Immature natural killer cell (primary cell): ENCODE results near the gene DRD4. TPM values are rescaled to one million over a fixed set of nuclear protein-coding genes. Genes with fewer than 3 reads are reported as not detected.

Experiments used
- DNase-seq, 3 donors: peaks; one replicate each; pipeline ENCODE4 v3.0.0; 2022; ENCODE audit warnings: mixed read lengths in 1 of 3
- H3K27ac Mint-ChIP-seq, 6 donors: one replicate each; pipeline ENCODE4 v1.8.0; 2020; ENCODE audit warnings: mixed read lengths in 6 of 6, mild to moderate bottlenecking in 5 of 6, inconsistent platforms in 4 of 6, moderate library complexity in 3 of 6
- H3K27me3 Mint-ChIP-seq, 3 donors: one replicate each; pipeline ENCODE4 v1.8.0; 2020 to 2021; ENCODE audit warnings: low read depth in 3 of 3, mild to moderate bottlenecking in 3 of 3, mixed read lengths in 3 of 3, moderate library complexity in 3 of 3, inconsistent platforms in 1 of 3
- H3K36me3 Mint-ChIP-seq, 3 donors: one replicate each; pipeline ENCODE4 v1.8.0; 2020; ENCODE audit warnings: mixed read lengths in 3 of 3, inconsistent platforms in 2 of 3, mild to moderate bottlenecking in 2 of 3
- H3K4me1 Mint-ChIP-seq, 2 donors: one replicate each; pipeline ENCODE4 v1.8.0; 2020; ENCODE audit warnings: inconsistent platforms in 2 of 2, mild to moderate bottlenecking in 2 of 2, mixed read lengths in 2 of 2, moderate library complexity in 1 of 2
- H3K4me3 Mint-ChIP-seq, 5 donors: one replicate each; pipeline ENCODE4 v1.8.0; 2020; ENCODE audit warnings: mild to moderate bottlenecking in 5 of 5, mixed read lengths in 5 of 5, inconsistent platforms in 3 of 5, moderate library complexity in 3 of 5
- H3K9me3 Mint-ChIP-seq, 6 donors: one replicate each; pipeline ENCODE4 v1.8.0; 2020; ENCODE audit warnings: mild to moderate bottlenecking in 6 of 6, mixed read lengths in 6 of 6, inconsistent platforms in 4 of 6, moderate library complexity in 3 of 6
- polyA plus RNA-seq, 3 donors: library from polyadenylated mRNA; unstranded; fragments of 300-500 nt; fragmentation: Illumina TruSeq; gene quantifications; one replicate each; pipeline ENCODE4 v1.2.3, GENCODE V29; 2021

DRD4 gene
- polyA plus RNA-seq, 3 donors from 2014 or later = not detected

DNA sequence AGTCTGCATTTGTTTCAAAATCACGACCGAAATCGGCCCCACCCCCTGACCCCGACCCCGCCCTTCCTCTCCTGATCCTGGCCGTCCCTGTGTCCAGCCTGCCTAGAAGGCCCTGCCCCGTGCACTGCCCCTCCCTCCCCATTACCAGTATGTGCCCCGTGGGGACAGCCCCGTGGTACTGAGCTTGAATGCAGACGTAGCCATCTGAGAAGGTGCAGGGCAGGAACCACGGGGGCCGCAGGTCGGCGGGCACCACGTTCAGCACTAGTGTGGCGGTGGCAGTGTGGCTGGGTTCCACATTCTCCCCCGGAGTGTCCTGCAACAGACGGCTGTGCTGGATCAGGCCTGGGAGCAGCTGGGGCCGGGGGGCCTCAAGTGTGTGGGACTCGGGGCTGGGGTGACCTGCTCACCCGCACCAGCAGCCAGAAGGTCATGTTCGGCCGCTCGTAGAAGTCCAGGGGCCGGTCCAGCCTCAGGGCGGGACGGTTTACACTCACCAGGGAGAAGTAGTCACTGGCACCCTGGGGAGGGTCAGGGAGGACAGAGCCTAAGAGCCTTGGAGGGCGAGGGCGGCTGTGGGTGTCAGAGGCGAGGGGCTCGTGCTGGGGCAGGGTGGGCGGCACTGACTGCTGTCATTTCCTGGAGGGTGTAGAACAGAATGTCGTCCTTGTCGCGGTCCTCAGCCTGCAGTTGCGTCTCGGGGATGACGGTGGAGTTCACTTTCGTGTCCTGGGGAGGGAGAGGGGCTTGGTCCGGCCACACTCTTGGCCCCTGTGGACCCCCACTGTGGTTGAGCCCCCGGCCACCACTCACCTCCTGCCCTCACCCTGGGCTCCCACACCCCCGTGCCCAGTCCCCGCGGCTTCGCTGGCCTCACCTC, 15.9 kb upstream of the DRD4 start:
- no peak overlapping the region for H3K4me3 Mint-ChIP-seq
- H3K27me3 Mint-ChIP-seq = peaks cover 0 to 4% (median 3%) of the 10 kb centered on the region in 3 donors
- no peak overlapping the region for H3K27ac Mint-ChIP-seq
- H3K4me1 Mint-ChIP-seq = peaks cover 3 to 6% of the 10 kb centered on the region in 2 donors
- H3K9me3 Mint-ChIP-seq = no peaks in the 10 kb centered on the region
- H3K36me3 Mint-ChIP-seq = no peaks in the 10 kb centered on the region
- DNase-seq = no peak

DNA sequence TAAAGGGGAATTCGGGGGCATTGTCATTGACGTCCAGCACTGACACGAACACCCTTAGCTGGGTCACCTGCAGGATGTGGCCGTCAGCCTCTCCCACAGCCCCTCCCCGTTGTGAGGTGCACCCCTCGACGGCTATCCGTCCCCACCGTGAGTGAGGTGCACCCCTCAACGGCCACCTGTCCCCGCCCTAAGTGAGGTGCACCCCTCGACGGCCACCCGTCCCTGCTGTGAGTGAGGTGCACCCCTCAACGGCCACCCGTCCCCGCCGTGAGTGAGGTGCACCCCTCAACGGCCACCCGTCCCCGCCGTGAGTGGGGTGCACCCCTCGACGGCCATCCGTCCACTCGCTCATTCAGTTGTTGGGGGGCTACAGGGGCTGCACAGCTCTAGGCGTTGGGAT, 15.2 kb upstream of the DRD4 start:
- Mint-ChIP-seq H3K4me3 (no peak overlapping the region), H3K27ac (no peak overlapping the region)

GRCh38 chr11:623349-623869, 13.7 kb upstream of the DRD4 start:
- H3K27ac Mint-ChIP-seq = peak overlapping the region in 1 of 6 donors; percentile 40
- H3K27me3 Mint-ChIP-seq = peaks cover 3 to 10% (median 8%) of the 10 kb centered on the region in 3 donors
- H3K9me3 Mint-ChIP-seq = peaks cover 0 to 2% (median 0%) of the 10 kb centered on the region in 6 donors

More for the DNA sequence above, 15.2 kb upstream of the DRD4 start:
- Mint-ChIP-seq H3K4me1 (no peaks in the 10 kb centered on the region), H3K27me3 (peaks cover 0 to 3% (median under 1%) of the 10 kb centered on the region in 3 donors), H3K9me3 (no peaks in the 10 kb centered on the region), H3K36me3 (no peaks in the 10 kb centered on the region)
- DNase-seq = no peak

DNA sequence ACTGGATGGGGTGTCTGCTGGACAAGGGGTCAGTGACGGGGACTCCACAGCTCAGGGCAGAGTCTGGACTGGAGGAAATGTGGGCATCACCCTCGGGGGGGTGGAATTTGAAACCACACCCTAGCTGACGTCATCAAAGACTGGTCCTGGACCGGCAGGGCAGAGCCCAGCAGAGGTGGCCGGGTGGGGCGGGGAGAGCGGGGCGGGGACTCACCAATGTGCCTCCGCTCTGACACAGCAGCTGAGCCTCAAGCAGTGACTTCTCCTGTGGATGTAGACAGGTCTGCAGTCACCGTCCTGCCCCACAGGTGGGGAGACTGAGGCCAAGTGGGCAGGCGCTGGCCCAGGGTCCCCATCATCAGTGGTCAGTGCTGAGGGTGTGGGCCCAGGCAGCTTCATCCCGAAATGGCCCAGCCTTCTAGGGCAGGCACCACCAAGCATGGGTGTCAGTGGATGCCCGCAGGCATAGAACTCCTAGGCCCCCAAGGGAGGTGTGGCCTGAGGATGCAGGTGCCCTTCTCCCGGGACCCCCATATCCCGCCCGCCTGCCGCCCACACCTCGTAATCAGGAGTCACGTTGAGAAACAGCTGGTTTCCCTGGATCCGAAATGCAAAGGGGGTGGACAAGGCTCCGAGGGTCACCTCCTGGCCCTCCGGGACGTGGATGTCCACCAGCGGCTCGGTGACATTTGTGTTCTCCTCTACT, 12.9 kb upstream of the DRD4 start:
- DNase-seq = no peak
- Mint-ChIP-seq H3K4me1 (peaks cover 13 to 16% of the 10 kb centered on the region in 2 donors), H3K9me3 (peaks cover 0 to 2% (median 0%) of the 10 kb centered on the region in 6 donors), H3K4me3 (no peak overlapping the region), H3K36me3 (peaks cover 0 to 3% (median 0%) of the 10 kb centered on the region in 3 donors), H3K27ac (no peak overlapping the region), H3K27me3 (peaks cover 7 to 16% (median 13%) of the 10 kb centered on the region in 3 donors)

More at GRCh38 chr11:623349-623869, 13.7 kb upstream of the DRD4 start:
- peaks cover 6 to 9% of the 10 kb centered on the region in 2 donors for H3K4me1 Mint-ChIP-seq
- H3K36me3 Mint-ChIP-seq = peaks cover 0 to under 1% (median 0%) of the 10 kb centered on the region in 3 donors
- H3K4me3 Mint-ChIP-seq = no peak overlapping the region
- no peak for DNase-seq

- Mint-ChIP-seq H3K36me3 (peaks cover 0 to 3% (median 0%) of the 10 kb centered on the region in 3 donors), H3K4me3 (no peak within 1 kb of the TSS), H3K27ac (no peak within 1 kb of the TSS), H3K27me3 (peaks cover 7 to 18% (median 17%) of the 10 kb centered on the region in 3 donors), H3K4me1 (peaks cover 19 to 22% of the 10 kb centered on the region in 2 donors), H3K9me3 (peaks cover 0 to 2% (median 0%) of the 10 kb centered on the region in 6 donors)
- DNase-seq = no peak
These were observed 12.1 kb upstream of the DRD4 start, which contains the start of gene CDHR5 for GRCh38 chr11:624705-625635. CDHR5 (minus strand) TSS chr11:624955; CDS start chr11:624902, 53 bp downstream.

DNA sequence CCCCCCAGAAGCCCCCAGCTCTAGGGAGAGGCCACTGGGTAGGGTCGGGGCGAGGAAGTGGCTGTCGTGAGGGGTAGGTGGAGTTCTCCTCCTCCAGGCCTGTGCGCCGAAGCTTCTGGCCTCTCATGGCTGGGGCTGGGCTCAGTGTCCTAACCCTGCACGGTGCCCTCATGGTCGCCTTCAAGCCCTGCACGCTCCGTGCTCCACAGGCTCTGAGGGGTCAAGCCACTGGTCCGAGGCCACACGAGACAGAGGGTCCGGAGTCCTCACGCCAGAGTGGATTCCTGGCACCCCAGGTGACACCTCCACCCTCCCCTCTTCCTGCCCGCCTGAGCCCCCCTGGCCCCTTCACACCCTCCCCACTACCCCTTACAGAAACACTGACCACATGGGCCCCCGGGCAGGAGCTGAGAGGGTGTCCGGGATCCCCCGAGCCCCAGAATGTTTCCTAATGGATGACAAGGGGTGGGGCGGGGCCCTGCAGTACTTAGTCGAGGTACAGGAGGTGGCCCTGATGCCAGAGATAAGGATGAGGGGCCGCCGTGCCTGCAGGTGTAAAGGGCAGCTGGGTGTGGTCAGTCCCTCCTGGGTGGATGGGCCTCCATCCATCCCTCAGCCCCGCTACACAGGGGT, 11.3 kb upstream of the DRD4 start:
- peaks cover 0 to 3% (median 0%) of the 10 kb centered on the region in 3 donors for H3K36me3 Mint-ChIP-seq
- DNase-seq = no peak
- H3K4me1 Mint-ChIP-seq = peaks cover 19 to 22% of the 10 kb centered on the region in 2 donors
- H3K27ac Mint-ChIP-seq = no peak overlapping the region
- peaks cover 7 to 20% (median 17%) of the 10 kb centered on the region in 3 donors for H3K27me3 Mint-ChIP-seq
- peaks cover 0 to 2% (median 0%) of the 10 kb centered on the region in 6 donors for H3K9me3 Mint-ChIP-seq
- H3K4me3 Mint-ChIP-seq = no peak overlapping the region

GRCh38 chr11:626475-627307, 10.4 kb upstream of the DRD4 start, which contains the start of gene SCT:
SCT (minus strand) TSS chr11:627181; CDS start chr11:627143, 38 bp downstream.
- no peak for DNase-seq
- no peak within 1 kb of the TSS for H3K4me3 Mint-ChIP-seq
- H3K4me1 Mint-ChIP-seq = peaks cover 19 to 22% of the 10 kb centered on the region in 2 donors
- no peak within 1 kb of the TSS for H3K27ac Mint-ChIP-seq
- H3K9me3 Mint-ChIP-seq = peaks cover 0 to 2% (median 0%) of the 10 kb centered on the region in 6 donors
- peaks cover 7 to 20% (median 17%) of the 10 kb centered on the region in 3 donors for H3K27me3 Mint-ChIP-seq
- peaks cover 0 to 3% (median 0%) of the 10 kb centered on the region in 3 donors for H3K36me3 Mint-ChIP-seq

GRCh38 chr11:627308-627576, 9.8 kb upstream of the DRD4 start:
- Mint-ChIP-seq H3K4me1 (peaks cover 19 to 22% of the 10 kb centered on the region in 2 donors), H3K27me3 (peaks cover 7 to 20% (median 15%) of the 10 kb centered on the region in 3 donors), H3K9me3 (peaks cover 0 to 2% (median 0%) of the 10 kb centered on the region in 6 donors), H3K27ac (no peak overlapping the region), H3K4me3 (no peak overlapping the region), H3K36me3 (peaks cover 0 to 3% (median 0%) of the 10 kb centered on the region in 3 donors)
- no peak for DNase-seq

DNA sequence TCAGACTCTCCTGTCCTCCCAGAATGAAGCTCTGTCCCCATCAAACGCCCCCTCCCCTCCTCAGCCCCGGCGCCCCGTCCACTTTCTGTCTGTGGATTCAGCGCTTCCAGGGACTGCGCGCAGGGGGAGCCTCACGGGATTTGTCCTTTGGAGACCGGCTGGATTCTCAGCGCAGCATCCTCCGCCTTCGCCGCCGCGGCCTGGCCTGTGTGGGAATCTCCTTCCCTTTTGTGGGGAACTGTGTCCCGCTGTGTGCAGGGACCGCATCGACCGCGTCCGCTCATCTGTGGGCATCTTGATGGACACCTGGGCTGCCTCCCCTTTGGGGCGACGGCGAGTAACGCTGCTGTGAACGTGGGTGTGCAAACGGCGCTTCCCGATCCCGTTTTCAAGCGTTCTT, 9.0 kb upstream of the DRD4 start:
- H3K4me1 Mint-ChIP-seq = peaks cover 19 to 22% of the 10 kb centered on the region in 2 donors
- peaks cover 0 to 2% (median 0%) of the 10 kb centered on the region in 6 donors for H3K9me3 Mint-ChIP-seq
- peaks cover 7 to 20% (median 15%) of the 10 kb centered on the region in 3 donors for H3K27me3 Mint-ChIP-seq
- peaks cover 0 to 4% (median 3%) of the 10 kb centered on the region in 3 donors for H3K36me3 Mint-ChIP-seq
- DNase-seq = no peak
- H3K27ac Mint-ChIP-seq = peak overlapping the region; percentile 12 to 88 (median 64)
- H3K4me3 Mint-ChIP-seq = peak overlapping the region; percentile 76 to 82 (median 77)

- H3K36me3 Mint-ChIP-seq = peaks cover 0 to 4% (median 3%) of the 10 kb centered on the region in 3 donors
- H3K27ac Mint-ChIP-seq = peak overlapping the region; percentile 16 to 82 (median 50)
- H3K9me3 Mint-ChIP-seq = peaks cover 0 to 2% (median 0%) of the 10 kb centered on the region in 6 donors
- peak in 1 of 3 donors; percentile 20 for DNase-seq
- H3K4me1 Mint-ChIP-seq = peaks cover 19 to 22% of the 10 kb centered on the region in 2 donors
- peaks cover 7 to 20% (median 13%) of the 10 kb centered on the region in 3 donors for H3K27me3 Mint-ChIP-seq
- H3K4me3 Mint-ChIP-seq = peak overlapping the region; percentile 76 to 82 (median 77)
These were observed 7.9 kb upstream of the DRD4 start for GRCh38 chr11:629237-629583.

- no peak for DNase-seq
- Mint-ChIP-seq H3K36me3 (peaks cover 0 to 4% (median 3%) of the 10 kb centered on the region in 3 donors), H3K4me3 (no peak overlapping the region), H3K27me3 (peaks cover 10 to 20% (median 13%) of the 10 kb centered on the region in 3 donors), H3K27ac (no peak overlapping the region), H3K4me1 (peaks cover 19 to 22% of the 10 kb centered on the region in 2 donors), H3K9me3 (peaks cover 0 to 2% (median 0%) of the 10 kb centered on the region in 6 donors)
These were observed 6.2 kb upstream of the DRD4 start for GRCh38 chr11:630871-631270.
